Gastroesophageal sphincter (tissue), 3 donors: Measurements from ENCODE around the gene TFAP2D.

Experiments
- CTCF ChIP-seq, 4 experiments: fragments of 200-600 bp in 2 of 4; fragments of 450-650 bp in 2 of 4; sonication (generic) in 1 of 4; IDR thresholded peaks; one replicate each; pipeline ENCODE4 v1.5.1; 2017 to 2019; ENCODE audit warnings: antibody characterized with exemption in 4 of 4, mild to moderate bottlenecking in 2 of 4, moderate library complexity in 2 of 4
- EP300 ChIP-seq: sonication (generic); formaldehyde crosslinking; IDR thresholded peaks from one replicate; pipeline ENCODE4 v1.6.1; 2017; ENCODE audit warnings: antibody characterized with exemption, mild to moderate bottlenecking
- POLR2A ChIP-seq, 2 donors: fragments of 450-650 bp; IDR thresholded peaks; one replicate each; pipeline ENCODE4 v1.6.1; 2017; ENCODE audit warnings: antibody characterized with exemption in 2 of 2, mild to moderate bottlenecking in 2 of 2, moderate library complexity in 1 of 2

DNA sequence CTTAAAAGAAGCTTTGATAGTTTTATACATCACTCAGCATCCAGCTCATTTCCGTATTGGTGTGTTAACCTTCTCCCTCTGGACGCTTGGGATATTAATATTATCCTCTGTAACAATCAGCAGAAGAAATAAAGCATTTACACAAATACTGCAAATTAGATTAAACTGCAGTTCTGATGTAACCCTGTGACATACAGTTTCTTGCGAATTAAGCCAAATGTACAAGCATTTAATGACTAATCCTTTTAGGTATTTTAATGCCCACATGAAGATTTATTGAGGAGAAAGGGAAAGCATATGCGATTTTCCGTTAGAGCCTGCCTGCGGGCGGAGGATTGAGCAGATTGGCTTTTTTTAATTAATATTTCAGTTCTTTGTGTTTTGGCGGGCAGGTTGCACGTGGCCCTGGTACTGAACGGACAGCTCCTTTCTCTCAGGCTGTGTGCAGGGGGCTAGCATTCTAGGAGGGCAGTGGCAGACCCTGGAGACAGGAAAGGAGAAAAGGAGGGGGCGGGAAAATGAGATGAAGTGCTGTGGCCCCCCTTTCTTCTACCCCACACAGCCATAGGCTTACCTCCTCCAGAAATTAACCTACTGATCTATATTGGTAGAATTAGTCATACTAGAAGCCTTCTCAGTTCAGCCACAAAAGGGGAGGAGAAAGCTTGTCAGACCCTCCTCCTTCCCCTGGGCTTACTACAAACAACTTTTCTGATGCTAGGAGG is 14.1 kb upstream of the TFAP2D start:
- TF ChIP-seq POLR2A (IDR thresholded peaks at IDR 0.05) (no peak), CTCF (IDR thresholded peaks at IDR 0.05) (no peak), EP300 (no peak)
